DOHH2 (cell line): Measurements from ENCODE around the gene JADE1.

ENCODE experiments used
- EZH2phosphoT487 ChIP-seq: fragments of 200-600 bp; sonication (generic); IDR thresholded peaks from 2 replicates; pipeline ENCODE4 v1.6.1; 2017; ENCODE audit warnings: borderline replicate concordance, mild to moderate bottlenecking, antibody characterized with exemption, low read length, moderate library complexity, mixed read lengths
- TF ChIP-seq, protein P1 (sequence below): fragments of 200-600 bp; sonication (generic); IDR thresholded peaks from one replicate; pipeline ENCODE4 v1.5.1; 2014; ENCODE audit warnings: antibody characterized with exemption, mild to moderate bottlenecking, low read depth, low read length; ENCODE audit not compliant: poor library complexity, severe bottlenecking

- TF ChIP-seq, protein P1, sequence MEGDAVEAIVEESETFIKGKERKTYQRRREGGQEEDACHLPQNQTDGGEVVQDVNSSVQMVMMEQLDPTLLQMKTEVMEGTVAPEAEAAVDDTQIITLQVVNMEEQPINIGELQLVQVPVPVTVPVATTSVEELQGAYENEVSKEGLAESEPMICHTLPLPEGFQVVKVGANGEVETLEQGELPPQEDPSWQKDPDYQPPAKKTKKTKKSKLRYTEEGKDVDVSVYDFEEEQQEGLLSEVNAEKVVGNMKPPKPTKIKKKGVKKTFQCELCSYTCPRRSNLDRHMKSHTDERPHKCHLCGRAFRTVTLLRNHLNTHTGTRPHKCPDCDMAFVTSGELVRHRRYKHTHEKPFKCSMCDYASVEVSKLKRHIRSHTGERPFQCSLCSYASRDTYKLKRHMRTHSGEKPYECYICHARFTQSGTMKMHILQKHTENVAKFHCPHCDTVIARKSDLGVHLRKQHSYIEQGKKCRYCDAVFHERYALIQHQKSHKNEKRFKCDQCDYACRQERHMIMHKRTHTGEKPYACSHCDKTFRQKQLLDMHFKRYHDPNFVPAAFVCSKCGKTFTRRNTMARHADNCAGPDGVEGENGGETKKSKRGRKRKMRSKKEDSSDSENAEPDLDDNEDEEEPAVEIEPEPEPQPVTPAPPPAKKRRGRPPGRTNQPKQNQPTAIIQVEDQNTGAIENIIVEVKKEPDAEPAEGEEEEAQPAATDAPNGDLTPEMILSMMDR = no peak
- no peak for TF ChIP-seq EZH2phosphoT487
These were observed 13.6 kb downstream of the JADE1 start for GRCh38 chr4:128823025-128823661.
